Omental fat pad (tissue), 4 donors: ENCODE measurements around the gene GMDS. TPM values are rescaled to one million over a fixed set of nuclear protein-coding genes. Genes with fewer than 3 reads are reported as not detected.

Experiments used
- ATAC-seq: fragments of 150-250 bp; one replicate; pipeline ENCODE4 v1.9.1; 2016; ENCODE audit warnings: mild to moderate bottlenecking, moderate library complexity; ENCODE audit not compliant: low FRiP score
- DNase-seq: peaks from one replicate; pipeline ENCODE4 v3.0.0-alpha.2; 2019; ENCODE audit warnings: low spot score
- total RNA-seq, 4 donors: library from RNA; depleted of rRNA; stranded (reverse); fragments of >200 nt; gene quantifications; one replicate each; pipeline ENCODE4 v1.1.0, GENCODE V29; 2016
- TF ChIP-seq, protein P1 (sequence below), 3 donors: fragments of 450-650 bp; IDR thresholded peaks; one replicate each; pipeline ENCODE4 v1.5.1; 2016 to 2017; ENCODE audit warnings: antibody characterized with exemption in 3 of 3, mild to moderate bottlenecking in 3 of 3, moderate library complexity in 2 of 3

GMDS gene
- total RNA-seq, 4 donors from 2014 or later: 5.6 to 20.6 (median 10.7) TPM

DNA sequence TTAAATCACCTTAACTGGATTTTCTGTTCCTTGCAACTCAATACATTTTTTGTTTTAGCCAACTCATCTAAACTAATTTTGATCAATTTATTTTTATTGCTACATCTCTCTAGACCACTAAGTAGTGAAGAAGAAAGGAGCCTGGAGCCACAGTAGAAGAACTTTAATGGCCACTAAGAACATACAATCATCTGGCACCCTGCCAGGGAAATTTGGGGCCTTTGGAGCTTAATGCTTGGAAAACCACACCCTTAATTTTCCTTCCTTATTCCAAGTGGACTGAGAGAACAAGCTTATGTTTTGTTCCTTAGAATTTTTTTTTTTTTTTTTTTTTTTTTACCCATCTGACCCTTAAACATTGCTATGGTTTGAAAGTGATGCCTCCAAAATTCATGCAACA lies 12.0 kb upstream of the GMDS start:
- no peak for ATAC-seq
- TF ChIP-seq, protein P1, sequence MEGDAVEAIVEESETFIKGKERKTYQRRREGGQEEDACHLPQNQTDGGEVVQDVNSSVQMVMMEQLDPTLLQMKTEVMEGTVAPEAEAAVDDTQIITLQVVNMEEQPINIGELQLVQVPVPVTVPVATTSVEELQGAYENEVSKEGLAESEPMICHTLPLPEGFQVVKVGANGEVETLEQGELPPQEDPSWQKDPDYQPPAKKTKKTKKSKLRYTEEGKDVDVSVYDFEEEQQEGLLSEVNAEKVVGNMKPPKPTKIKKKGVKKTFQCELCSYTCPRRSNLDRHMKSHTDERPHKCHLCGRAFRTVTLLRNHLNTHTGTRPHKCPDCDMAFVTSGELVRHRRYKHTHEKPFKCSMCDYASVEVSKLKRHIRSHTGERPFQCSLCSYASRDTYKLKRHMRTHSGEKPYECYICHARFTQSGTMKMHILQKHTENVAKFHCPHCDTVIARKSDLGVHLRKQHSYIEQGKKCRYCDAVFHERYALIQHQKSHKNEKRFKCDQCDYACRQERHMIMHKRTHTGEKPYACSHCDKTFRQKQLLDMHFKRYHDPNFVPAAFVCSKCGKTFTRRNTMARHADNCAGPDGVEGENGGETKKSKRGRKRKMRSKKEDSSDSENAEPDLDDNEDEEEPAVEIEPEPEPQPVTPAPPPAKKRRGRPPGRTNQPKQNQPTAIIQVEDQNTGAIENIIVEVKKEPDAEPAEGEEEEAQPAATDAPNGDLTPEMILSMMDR (IDR thresholded peaks at IDR 0.05): no peak
- no peak for DNase-seq

DNA sequence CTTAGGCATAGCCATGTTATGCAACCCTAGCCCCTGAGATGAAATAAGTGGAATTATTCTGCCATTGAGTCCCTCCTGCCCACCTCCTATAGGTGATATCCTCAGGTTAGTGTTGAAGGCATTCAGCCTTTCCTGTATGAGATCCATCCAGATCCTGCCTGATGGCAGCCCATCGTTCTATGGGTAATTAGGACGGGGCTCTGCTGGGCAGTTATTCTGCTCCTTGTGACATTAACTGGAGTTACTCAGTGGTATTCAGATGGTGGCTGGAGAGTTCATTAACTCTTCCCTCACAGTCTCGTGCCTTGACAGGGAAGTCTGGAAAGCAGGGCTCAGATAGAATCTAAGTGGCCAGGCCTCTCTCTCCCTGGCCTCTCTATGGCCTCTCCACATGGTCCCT lies 9.3 kb upstream of the GMDS start:
- ATAC-seq (no peak), DNase-seq (no peak)
- TF ChIP-seq, protein P1 (IDR thresholded peaks at IDR 0.05): no peak

DNA sequence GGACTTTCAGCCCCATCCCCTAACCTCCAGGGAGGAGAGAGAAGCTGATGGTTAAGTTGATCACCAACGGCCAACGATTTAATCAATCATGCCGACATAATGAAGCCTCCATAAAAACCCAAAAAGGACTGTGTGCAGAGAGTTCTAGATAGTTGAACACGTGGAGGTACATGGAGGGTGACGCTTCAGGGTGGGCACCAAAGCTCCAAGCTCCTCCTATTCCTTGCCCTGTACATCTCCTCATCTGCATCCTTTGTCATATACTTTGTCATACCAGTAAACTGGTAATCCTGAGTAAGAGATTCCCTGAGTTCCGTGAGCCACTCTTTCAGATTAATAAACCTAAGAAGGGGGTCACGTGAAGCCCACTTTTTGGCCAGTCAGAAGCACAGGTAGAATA lies 3.7 kb upstream of the GMDS start:
- ATAC-seq: no peak
- TF ChIP-seq, protein P1 (IDR thresholded peaks at IDR 0.05): no peak
- DNase-seq: no peak

DNA sequence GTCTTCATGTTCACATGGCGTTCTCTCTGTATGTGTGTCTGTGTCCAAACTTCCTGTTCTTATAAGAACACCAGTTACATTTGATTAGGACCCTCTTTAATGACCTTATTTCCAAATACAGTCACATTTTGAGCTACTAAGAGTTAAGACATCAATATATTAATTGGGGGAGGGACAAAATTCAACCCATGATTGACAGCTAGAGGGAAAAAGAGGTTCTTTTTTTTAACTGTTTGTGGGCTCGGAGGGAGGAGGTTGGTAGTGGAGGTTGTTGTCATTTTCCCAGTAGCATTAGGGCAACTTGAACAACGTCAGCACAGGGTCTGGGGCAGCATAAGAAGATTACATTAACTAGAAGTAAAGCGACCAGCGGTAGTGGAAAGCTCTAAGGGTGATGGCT lies 2.3 kb upstream of the GMDS start:
- ATAC-seq (no peak), DNase-seq (no peak)
- TF ChIP-seq, protein P1 (IDR thresholded peaks at IDR 0.05): no peak

DNA sequence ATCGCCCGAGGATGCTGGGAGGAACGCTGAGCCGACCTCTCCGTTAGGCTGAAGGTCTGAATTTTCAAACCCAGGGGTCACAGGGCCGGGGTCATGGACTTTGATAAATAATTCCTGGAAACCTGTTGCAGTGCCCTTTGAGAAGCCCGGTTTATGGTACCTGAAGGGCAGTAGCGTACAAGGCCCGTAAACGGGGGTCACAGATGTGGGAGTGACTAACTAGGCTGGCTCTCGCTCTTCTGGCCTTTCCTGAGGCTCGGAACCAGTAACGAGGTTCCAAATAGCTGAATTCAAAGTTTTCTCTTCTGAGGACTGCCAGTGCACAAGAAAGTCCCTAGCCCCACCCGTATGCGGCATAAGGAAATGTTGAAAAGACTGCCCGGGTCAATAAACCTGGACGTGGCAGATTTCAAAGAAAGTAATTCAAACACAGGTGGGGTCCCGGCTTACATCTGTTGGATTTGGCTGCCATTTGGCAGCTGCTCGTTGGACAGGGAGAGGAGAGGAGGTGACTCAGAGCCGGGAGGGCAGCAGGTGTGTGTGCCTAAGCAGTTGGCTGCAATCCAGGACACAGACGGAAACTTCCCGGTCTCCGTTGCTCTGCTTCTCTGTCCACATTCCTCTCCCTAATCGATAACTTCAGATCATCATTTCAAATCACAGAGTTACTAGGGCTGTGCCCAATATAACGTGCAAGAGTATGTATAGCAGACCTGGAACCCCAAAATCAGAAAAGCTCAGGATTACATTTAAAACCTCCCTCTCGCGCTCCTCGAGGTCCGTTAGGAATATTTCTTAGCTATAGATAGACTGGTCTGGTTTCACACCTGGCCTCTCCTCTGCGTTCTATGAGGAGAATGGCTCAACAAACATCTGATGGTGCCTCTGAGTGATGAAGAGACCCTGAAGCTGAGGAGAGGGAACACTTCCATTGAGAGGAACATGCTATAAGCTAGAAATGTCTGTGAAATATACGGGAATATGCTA lies 765 bp upstream of the GMDS start:
- TF ChIP-seq, protein P1 (IDR thresholded peaks at IDR 0.05): no peak
- DNase-seq: peak; percentile 46
- peak; percentile 28 for ATAC-seq

DNA sequence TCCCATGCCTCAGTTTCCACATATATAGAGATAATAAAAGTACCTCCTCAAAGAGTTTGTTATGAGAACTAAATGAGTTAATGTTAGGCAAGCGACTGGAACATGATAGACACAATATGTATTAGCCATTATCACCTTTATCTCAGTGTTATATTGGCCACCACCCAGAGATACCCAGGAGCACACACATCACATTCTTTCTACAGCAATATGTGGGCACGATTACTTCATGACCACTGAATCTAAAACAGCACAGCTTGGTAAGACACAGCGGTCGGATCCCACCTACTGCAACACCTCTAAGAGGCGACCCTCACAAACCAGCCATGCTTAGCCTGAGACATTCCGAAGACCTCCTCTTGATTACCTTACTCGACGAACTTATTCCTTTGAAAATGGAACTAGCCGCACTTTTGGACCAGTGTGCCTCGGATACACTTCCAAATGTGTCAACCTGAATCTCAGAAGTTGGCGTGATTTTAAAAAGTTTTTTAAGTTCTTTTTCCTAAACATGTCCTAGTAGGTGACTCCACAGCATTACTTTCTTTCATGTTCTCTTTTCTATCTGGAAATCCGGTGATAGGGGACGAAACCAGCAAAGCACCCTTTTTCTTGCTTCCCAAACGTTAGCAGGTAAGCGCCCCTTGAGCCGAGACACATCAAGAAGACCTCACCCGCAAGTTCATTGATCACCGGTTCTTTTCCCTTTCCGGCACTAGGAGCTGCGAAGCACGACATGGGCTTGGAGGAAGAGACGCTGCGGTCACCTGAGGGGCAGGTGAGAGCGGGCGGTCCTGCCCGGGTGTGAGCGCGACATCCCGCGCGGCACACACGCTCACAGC lies 923 bp downstream of the GMDS start:
- no peak for ATAC-seq
- no peak for DNase-seq
- TF ChIP-seq, protein P1 (IDR thresholded peaks at IDR 0.05): no peak
